Smooth muscle cell (in vitro differentiated cells): ENCODE data around the gene ABHD13. TPM values are rescaled to one million over a fixed set of nuclear protein-coding genes. Genes with fewer than 3 reads are reported as not detected.
"Not testable (repeated sequence)": the region's sequence is repeated elsewhere in the genome, so short reads cannot be mapped to it uniquely, and the experiment has no call there.

Experiments
- DNase-seq: peaks from one replicate; lab custom pipeline; 2025; ENCODE audit not compliant: unreplicated experiment; lab: John Stamatoyannopoulos, UW
- H2AFZ ChIP-seq: fragments of 200-600 bp; sonication (generic); 2 replicates; pipeline ENCODE4 v1.6.0; 2016; ENCODE audit warnings: antibody characterized with exemption, low read depth, mild to moderate bottlenecking
- H3F3A ChIP-seq: fragments of 200-600 bp; sonication (generic); 2 replicates; pipeline ENCODE4 v1.6.0; 2017; ENCODE audit warnings: antibody characterized with exemption, low read depth
- H3K27ac ChIP-seq: fragments of 200-600 bp; sonication (generic); 2 replicates; pipeline ENCODE4 v1.5.1; 2016; ENCODE audit warnings: low read depth, mild to moderate bottlenecking
- H3K27me3 ChIP-seq: fragments of 200-600 bp; sonication (generic); 2 replicates; pipeline ENCODE4 v1.6.1; 2016; ENCODE audit warnings: low read depth, mild to moderate bottlenecking
- H3K36me3 ChIP-seq: fragments of 200-600 bp; sonication (generic); 2 replicates; pipeline ENCODE4 v1.5.1; 2016; ENCODE audit warnings: low read depth
- H3K4me1 ChIP-seq: fragments of 200-600 bp; sonication (generic); 2 replicates; pipeline ENCODE4 v1.5.1; 2016; ENCODE audit warnings: low read depth
- H3K4me2 ChIP-seq: fragments of 200-600 bp; sonication (generic); 2 replicates; pipeline ENCODE4 v1.6.0; 2016; ENCODE audit warnings: mild to moderate bottlenecking
- H3K4me3 ChIP-seq: fragments of 200-600 bp; sonication (generic); 2 replicates; pipeline ENCODE4 v1.5.1; 2016; ENCODE audit warnings: mild to moderate bottlenecking
- H3K79me2 ChIP-seq: fragments of 200-600 bp; sonication (generic); 2 replicates; pipeline ENCODE4 v1.6.0; 2016; ENCODE audit warnings: low read depth, mild to moderate bottlenecking
- H3K9ac ChIP-seq: fragments of 200-600 bp; sonication (generic); 2 replicates; pipeline ENCODE4 v1.6.0; 2016; ENCODE audit warnings: low read depth
- H3K9me3 ChIP-seq: fragments of 200-600 bp; sonication (generic); replicated peaks from 2 replicates; pipeline ENCODE4 v1.5.1; 2016; ENCODE audit warnings: low read depth
- H4K20me1 ChIP-seq: fragments of 200-600 bp; sonication (generic); 2 replicates; pipeline ENCODE4 v1.6.0; 2016; ENCODE audit warnings: low read depth
- WGBS: methylation state at CpG from one replicate; pipeline ENCODE4 v1.1.7; 2016; ENCODE audit warnings: low lambda C conversion rate; 5-methylcytosine and 5-hydroxymethylcytosine counted together
- polyA plus RNA-seq: library from polyadenylated mRNA; unstranded; fragments of >200 nt; fragmentation: Nextera tagmentation; extraction: Ambion mirVana; gene quantifications from 2 replicates; pipeline ENCODE4 v1.2.1, GENCODE V29; 2016
- total RNA-seq: library from RNA; depleted of rRNA; stranded (reverse); fragments of >200 nt; gene quantifications from 2 replicates; pipeline ENCODE4 v1.2.3, GENCODE V29; 2014
- TF ChIP-seq, protein P1 (sequence below): fragments of 200-600 bp; sonication (generic); IDR thresholded peaks from 2 replicates; pipeline ENCODE4 v1.5.1; 2017; ENCODE audit warnings: borderline replicate concordance, mild to moderate bottlenecking, antibody characterized with exemption; ENCODE audit not compliant: insufficient read depth, poor library complexity, severe bottlenecking

Gene ABHD13
- total and polyA plus RNA-seq, 2 experiments from 2014 or later = 7.9 to 14.1 TPM

DNA sequence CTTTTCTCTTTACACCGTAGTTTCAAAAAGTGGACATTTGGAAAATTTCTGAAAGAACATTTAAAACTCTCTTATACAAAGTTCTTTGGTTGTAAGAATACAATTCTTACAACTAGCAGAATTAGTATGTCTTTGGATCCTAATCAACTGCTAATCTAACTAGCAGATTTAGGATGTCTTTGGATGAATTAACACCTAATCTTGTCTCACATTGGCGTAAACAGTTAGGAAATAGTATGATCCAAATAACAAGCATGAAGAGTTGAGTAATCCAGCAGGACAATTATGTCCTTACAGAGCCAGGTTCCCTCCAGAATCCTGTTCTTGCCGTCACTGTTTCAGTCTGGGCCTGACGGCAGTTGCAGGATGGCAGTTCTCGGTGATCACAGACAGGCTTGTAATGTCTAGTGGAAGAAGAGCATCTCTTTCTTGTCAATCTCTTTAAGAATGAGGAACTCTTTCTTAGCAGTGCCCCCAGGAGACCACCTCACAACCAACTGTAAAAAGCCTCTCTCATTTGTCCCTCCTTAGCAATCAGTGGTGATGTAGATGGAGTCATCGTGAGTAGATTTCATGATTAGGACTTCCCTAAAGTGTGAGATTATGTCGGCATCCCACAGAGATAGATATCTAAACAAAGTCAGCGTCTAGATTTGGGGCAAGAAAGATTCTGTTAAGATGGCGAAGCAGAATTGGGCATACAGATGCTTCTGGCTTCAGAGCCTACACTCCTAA lies 45.6 kb downstream of the ABHD13 start:
- Histone ChIP-seq H4K20me1 (no peaks in the 10 kb centered on the region), H3K4me2 (no peak overlapping the region), H3K27ac (no peak overlapping the region), H3K27me3 (no peaks in the 10 kb centered on the region), H3K36me3 (no peaks in the 10 kb centered on the region), H3F3A (no peaks in the 10 kb centered on the region), H3K79me2 (no peaks in the 10 kb centered on the region), H3K9ac (no peak overlapping the region), H2AFZ (no peak overlapping the region), H3K4me1 (no peaks in the 10 kb centered on the region), H3K9me3 (no peaks in the 10 kb centered on the region), H3K4me3 (no peak overlapping the region)
- WGBS = 86% methylated on average over 9 of the region's 9 CpGs
- DNase-seq = no peak
- TF ChIP-seq, protein P1, sequence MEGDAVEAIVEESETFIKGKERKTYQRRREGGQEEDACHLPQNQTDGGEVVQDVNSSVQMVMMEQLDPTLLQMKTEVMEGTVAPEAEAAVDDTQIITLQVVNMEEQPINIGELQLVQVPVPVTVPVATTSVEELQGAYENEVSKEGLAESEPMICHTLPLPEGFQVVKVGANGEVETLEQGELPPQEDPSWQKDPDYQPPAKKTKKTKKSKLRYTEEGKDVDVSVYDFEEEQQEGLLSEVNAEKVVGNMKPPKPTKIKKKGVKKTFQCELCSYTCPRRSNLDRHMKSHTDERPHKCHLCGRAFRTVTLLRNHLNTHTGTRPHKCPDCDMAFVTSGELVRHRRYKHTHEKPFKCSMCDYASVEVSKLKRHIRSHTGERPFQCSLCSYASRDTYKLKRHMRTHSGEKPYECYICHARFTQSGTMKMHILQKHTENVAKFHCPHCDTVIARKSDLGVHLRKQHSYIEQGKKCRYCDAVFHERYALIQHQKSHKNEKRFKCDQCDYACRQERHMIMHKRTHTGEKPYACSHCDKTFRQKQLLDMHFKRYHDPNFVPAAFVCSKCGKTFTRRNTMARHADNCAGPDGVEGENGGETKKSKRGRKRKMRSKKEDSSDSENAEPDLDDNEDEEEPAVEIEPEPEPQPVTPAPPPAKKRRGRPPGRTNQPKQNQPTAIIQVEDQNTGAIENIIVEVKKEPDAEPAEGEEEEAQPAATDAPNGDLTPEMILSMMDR = no peak

DNA sequence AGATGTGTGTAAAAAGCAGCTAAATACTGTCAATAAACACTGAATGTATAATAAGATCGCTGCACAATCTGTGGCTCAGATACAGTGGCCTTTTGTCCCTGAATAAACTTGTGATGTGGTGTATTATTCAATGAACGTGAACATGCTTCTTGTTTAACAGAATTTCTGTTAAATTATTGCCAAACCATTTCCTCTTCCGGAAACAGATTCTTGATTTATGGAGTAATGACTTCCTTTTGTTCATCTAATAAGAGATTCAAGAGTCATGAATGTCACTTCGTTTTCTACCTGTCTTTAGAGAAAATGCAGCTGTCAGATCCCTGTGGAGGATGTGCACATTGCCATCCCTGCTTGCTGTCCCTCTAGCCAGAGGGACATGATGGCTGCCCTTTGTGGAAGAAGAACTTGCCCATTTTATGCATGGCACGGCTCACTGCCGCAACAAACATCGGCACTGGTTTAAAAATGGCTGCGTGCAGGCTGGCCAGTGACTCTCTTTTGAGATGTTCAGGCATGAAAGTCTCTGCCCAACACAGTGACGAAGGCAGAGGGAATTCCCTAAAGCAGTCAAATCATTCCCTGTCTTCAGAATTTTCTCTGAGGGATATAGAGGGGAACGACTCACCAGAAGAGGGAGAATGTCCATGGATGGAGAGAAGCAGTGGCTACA lies 48.3 kb downstream of the ABHD13 start:
- no peaks in the 10 kb centered on the region for H4K20me1 ChIP-seq
- H3K9ac ChIP-seq = no peak overlapping the region
- H3K27me3 ChIP-seq = no peaks in the 10 kb centered on the region
- no peaks in the 10 kb centered on the region for H3K4me1 ChIP-seq
- no peak overlapping the region for H3K27ac ChIP-seq
- no peaks in the 10 kb centered on the region for H3K79me2 ChIP-seq
- H3K4me3 ChIP-seq = no peak overlapping the region
- no peaks in the 10 kb centered on the region for H3F3A ChIP-seq
- H3K4me2 ChIP-seq = no peak overlapping the region
- 92% methylated on average over 10 of the region's 10 CpGs for WGBS
- H2AFZ ChIP-seq = no peak overlapping the region
- TF ChIP-seq, protein P1 = no peak
- H3K36me3 ChIP-seq = no peaks in the 10 kb centered on the region
- DNase-seq = no peak
- no peaks in the 10 kb centered on the region for H3K9me3 ChIP-seq

DNA sequence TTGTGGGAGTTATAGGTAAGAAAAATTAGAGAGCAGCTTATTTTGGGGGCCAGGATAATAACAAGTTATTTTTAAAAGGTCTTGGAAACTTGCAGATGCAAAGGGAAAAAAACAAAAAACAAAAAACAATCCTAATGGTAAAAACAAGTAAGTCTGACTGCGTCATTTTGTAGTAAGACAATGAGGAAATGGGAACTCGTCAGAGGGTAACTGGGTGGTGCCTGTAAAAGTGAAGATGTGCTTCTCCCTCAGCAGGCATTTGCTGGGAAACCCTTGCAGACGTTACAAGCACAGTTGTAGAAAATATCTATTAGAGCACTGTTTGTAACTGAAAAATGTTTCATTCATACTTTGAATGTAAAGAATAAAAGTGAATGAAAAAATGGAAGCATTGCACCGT lies 49.2 kb downstream of the ABHD13 start:
- H2AFZ ChIP-seq = no peak overlapping the region
- no peak overlapping the region for H3K9ac ChIP-seq
- no peak overlapping the region for H3K4me3 ChIP-seq
- TF ChIP-seq, protein P1 = no peak
- no peaks in the 10 kb centered on the region for H3K4me1 ChIP-seq
- H4K20me1 ChIP-seq = no peaks in the 10 kb centered on the region
- no peaks in the 10 kb centered on the region for H3F3A ChIP-seq
- DNase-seq = no peak
- no peaks in the 10 kb centered on the region for H3K36me3 ChIP-seq
- no peaks in the 10 kb centered on the region for H3K9me3 ChIP-seq
- H3K4me2 ChIP-seq = no peak overlapping the region
- H3K79me2 ChIP-seq = no peaks in the 10 kb centered on the region
- H3K27ac ChIP-seq = no peak overlapping the region
- H3K27me3 ChIP-seq = no peaks in the 10 kb centered on the region
- whole genome bisulfite sequencing = 90% methylated on average over 4 of the region's 4 CpGs

DNA sequence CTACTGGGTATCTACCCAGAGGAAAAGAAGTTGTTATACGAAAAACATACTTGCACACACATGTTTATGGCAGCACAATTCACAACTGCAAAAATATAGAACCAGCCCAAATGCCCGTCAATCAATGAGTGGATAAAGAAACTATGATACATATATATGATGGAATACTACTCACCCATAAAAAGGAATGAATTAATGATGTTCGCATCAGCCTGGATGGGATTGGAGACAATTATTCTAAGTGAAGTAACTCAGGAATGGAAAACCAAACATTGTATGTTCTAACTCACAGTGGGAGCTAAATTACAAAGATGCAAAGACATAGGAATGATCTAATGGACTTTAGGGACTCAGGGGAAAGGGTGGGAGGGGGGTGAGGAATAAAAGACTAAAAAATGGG lies 49.7 kb downstream of the ABHD13 start:
- H3K9me3 ChIP-seq, H3K79me2 ChIP-seq, H3K4me1 ChIP-seq, H3K27me3 ChIP-seq, DNase-seq, H3K4me2 ChIP-seq, H3K36me3 ChIP-seq, H2AFZ ChIP-seq, H3K4me3 ChIP-seq, H4K20me1 ChIP-seq, H3F3A ChIP-seq, H3K27ac ChIP-seq, H3K9ac ChIP-seq: not testable (repeated sequence)
- WGBS = 96% methylated on average over 3 of the region's 3 CpGs
